ENCODE measurements around the gene C1orf53.

DNA sequence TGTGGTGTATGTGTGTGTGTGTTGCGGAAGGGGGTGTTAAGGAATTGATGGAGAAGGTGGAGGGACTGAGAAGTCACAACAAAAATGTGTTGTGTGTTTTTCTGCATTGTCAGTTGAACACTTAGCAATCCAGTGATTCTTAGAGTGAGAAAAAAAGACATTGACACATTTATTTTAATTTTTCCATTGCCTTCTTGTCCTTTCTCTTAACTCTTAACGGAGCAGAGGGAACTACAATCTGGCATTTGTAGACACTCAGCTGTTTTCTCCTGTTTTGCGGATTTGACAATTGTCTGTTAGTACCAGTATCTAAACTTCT lies 725 bp downstream of the C1orf53 start:
- TF ChIP-seq, protein P1, sequence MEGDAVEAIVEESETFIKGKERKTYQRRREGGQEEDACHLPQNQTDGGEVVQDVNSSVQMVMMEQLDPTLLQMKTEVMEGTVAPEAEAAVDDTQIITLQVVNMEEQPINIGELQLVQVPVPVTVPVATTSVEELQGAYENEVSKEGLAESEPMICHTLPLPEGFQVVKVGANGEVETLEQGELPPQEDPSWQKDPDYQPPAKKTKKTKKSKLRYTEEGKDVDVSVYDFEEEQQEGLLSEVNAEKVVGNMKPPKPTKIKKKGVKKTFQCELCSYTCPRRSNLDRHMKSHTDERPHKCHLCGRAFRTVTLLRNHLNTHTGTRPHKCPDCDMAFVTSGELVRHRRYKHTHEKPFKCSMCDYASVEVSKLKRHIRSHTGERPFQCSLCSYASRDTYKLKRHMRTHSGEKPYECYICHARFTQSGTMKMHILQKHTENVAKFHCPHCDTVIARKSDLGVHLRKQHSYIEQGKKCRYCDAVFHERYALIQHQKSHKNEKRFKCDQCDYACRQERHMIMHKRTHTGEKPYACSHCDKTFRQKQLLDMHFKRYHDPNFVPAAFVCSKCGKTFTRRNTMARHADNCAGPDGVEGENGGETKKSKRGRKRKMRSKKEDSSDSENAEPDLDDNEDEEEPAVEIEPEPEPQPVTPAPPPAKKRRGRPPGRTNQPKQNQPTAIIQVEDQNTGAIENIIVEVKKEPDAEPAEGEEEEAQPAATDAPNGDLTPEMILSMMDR (IDR thresholded peaks at IDR 0.05; ENCODE audit: low read length), result no peak
- TF ChIP-seq EZH2 (optimal IDR thresholded peaks at IDR 0.05; ENCODE audit: low read depth, low read length) (no peak), EZH2phosphoT487 (IDR thresholded peaks at IDR 0.05; ENCODE audit: low read length) (no peak)

Data from MM.1S (cell line).